ENCODE data around the gene RBM19. TPM values are rescaled to one million over a fixed set of nuclear protein-coding genes. Genes with fewer than 3 reads are reported as not detected.

The RBM19 gene
- total and polyA plus RNA-seq, 2 donors (not counting 3 experiments of a cell fraction or from before 2014, with no cell fraction given) = 13.2 to 34.4 TPM

DNA sequence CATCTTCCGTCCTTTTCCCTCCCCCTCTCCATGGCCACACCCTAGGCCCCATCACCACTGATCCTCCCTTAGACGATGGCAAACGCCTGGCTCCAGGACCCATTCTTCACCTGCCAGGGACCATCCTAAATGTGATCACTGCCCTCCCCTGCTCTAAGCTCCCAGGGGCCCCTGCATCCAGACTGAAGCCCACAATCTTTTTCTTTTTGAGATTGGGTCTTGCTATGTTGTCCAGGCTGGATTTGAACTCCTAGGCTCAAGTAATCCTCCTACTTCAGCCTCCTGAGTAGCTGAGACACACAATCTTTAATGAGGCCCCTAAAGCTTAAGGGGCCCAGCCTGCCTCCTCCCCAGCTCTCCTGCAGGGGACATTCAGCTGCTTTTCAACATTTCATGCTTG is 15.3 kb downstream of the RBM19 start:
- FAIRE-seq = no peak
- H3K36me3 ChIP-seq (ENCODE audit: control insufficient read depth in 2 of 2, extremely low read depth in 1 of 2, insufficient read depth in 2 of 2, low read length in 2 of 2) = peaks cover 8 to 41% of the 10 kb centered on the region in 2 experiments
- ChIA-PET CTCF (no interaction called here), POLR2A (no interaction called here)
- no peaks in the 10 kb centered on the region for H3K27me3 ChIP-seq (ENCODE audit: control insufficient read depth in 2 of 2, insufficient read depth in 2 of 2, low read length in 2 of 2)
- DNase-seq (ENCODE audit: low read depth, low spot score) = no peak
- H2AFZ ChIP-seq (ENCODE audit: low read depth, low read length) = no peak overlapping the region
- H3K9me3 ChIP-seq (replicated peaks; ENCODE audit: control insufficient read depth, insufficient read depth, low read length) = no peaks in the 10 kb centered on the region
- dilution Hi-C loops (cut with MboI; ENCODE audit: extremely low pct_ligation_motif_present, low sequenced_read_pairs) = no loop called here
- no TSS peak for BruUV-seq (replicated peaks)
- no peaks in the 10 kb centered on the region for H4K20me1 ChIP-seq (replicated peaks; ENCODE audit: control insufficient read depth, extremely low read depth, insufficient read depth, low read length)
- no peak overlapping the region for H3K4me2 ChIP-seq (ENCODE audit: insufficient read depth, low read length)
- no peak overlapping the region for H3K9ac ChIP-seq (replicated peaks; ENCODE audit: extremely low read depth, insufficient read depth, low read length)
- H3K79me2 ChIP-seq (ENCODE audit: control insufficient read depth, insufficient read depth, low read length) = no peaks in the 10 kb centered on the region
- H3K4me1 ChIP-seq (ENCODE audit: control insufficient read depth, extremely low read depth, insufficient read depth, low read length) = no peaks in the 10 kb centered on the region
- TF ChIP-seq JUN (IDR thresholded peaks at IDR 0.05; ENCODE audit: borderline replicate concordance, insufficient read depth, insufficient read length, low read depth) (no peak), POLR2A (IDR thresholded peaks at IDR 0.05; ENCODE audit: low read depth, low read length) (no peak), POLR2AphosphoS5 (IDR thresholded peaks at IDR 0.05; ENCODE audit: insufficient read depth, low read depth, low read length) (no peak), GATA2 (IDR thresholded peaks at IDR 0.05; ENCODE audit: insufficient read depth, insufficient read length, low read depth, low read length) (no peak), EZH2 (IDR thresholded peaks at IDR 0.05; ENCODE audit: borderline replicate concordance, low read depth, low read length, severe bottlenecking) (no peak), MYC (IDR thresholded peaks at IDR 0.05; ENCODE audit: low read depth, low read length) (no peak), FOS (IDR thresholded peaks at IDR 0.05; ENCODE audit: borderline replicate concordance, insufficient read depth, low read length) (no peak)
- TF ChIP-seq, protein P1, sequence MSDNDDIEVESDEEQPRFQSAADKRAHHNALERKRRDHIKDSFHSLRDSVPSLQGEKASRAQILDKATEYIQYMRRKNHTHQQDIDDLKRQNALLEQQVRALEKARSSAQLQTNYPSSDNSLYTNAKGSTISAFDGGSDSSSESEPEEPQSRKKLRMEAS (IDR thresholded peaks at IDR 0.05; ENCODE audit: insufficient read depth, insufficient read length) = no peak
- TF ChIP-seq, protein P2, sequence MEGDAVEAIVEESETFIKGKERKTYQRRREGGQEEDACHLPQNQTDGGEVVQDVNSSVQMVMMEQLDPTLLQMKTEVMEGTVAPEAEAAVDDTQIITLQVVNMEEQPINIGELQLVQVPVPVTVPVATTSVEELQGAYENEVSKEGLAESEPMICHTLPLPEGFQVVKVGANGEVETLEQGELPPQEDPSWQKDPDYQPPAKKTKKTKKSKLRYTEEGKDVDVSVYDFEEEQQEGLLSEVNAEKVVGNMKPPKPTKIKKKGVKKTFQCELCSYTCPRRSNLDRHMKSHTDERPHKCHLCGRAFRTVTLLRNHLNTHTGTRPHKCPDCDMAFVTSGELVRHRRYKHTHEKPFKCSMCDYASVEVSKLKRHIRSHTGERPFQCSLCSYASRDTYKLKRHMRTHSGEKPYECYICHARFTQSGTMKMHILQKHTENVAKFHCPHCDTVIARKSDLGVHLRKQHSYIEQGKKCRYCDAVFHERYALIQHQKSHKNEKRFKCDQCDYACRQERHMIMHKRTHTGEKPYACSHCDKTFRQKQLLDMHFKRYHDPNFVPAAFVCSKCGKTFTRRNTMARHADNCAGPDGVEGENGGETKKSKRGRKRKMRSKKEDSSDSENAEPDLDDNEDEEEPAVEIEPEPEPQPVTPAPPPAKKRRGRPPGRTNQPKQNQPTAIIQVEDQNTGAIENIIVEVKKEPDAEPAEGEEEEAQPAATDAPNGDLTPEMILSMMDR (IDR thresholded peaks at IDR 0.05; ENCODE audit: extremely low read depth in 1 of 2, insufficient read depth in 1 of 2, low read depth in 1 of 2, low read length in 2 of 2) = no peak
- no peaks in the 10 kb centered on the region for H3K9me1 ChIP-seq (replicated peaks; ENCODE audit: control insufficient read depth, extremely low read depth, insufficient read depth, low read length)
- H3K4me3 ChIP-seq (replicated peaks in 1 of 3; ENCODE audit: insufficient read depth in 1 of 3, low read depth in 1 of 3, low read length in 3 of 3) = no peak overlapping the region
- intact Hi-C loops (cut with micrococcal nuclease) = no loop called here
- no peak overlapping the region for H3K27ac ChIP-seq (ENCODE audit: insufficient read depth, low read depth, low read length)

Measured in endothelial cell of umbilical vein (primary cell).